IPS-15b (cell line): ENCODE data around the gene TLK2.
"Not testable (repeated sequence)": the region's sequence is repeated elsewhere in the genome, so short reads cannot be mapped to it uniquely, and the experiment has no call there.

ENCODE experiments used
- H3K27me3 ChIP-seq: one replicate; pipeline ENCODE4 v1.6.1; 2013; ENCODE audit warnings: low read length; ENCODE audit not compliant: control insufficient read depth, insufficient read depth
- H3K36me3 ChIP-seq: one replicate; pipeline ENCODE4 v1.6.1; 2013; ENCODE audit warnings: low read length; ENCODE audit not compliant: control insufficient read depth, insufficient read depth
- H3K4me1 ChIP-seq: one replicate; pipeline ENCODE4 v1.6.1; 2013; ENCODE audit warnings: mild to moderate bottlenecking, low read length; ENCODE audit not compliant: control insufficient read depth, insufficient read depth
- H3K4me3 ChIP-seq: one replicate; pipeline ENCODE4 v1.5.1; 2013; ENCODE audit warnings: low read depth, low read length
- H3K9ac ChIP-seq: one replicate; pipeline ENCODE4 v1.6.1; 2013; ENCODE audit warnings: low read depth, mild to moderate bottlenecking, low read length
- H3K9me3 ChIP-seq: one replicate; pipeline ENCODE4 v1.6.1; 2013; ENCODE audit warnings: mild to moderate bottlenecking, low read length; ENCODE audit not compliant: control insufficient read depth, insufficient read depth

TLK2 gene

GRCh38 chr17:62478424-62478879 lies at the start of gene TLK2:
Gene TLK2 (plus strand): TSS chr17:62478825. CDS start chr17:62481126, 2,301 bp downstream.
- Histone ChIP-seq H3K9ac (peak within 1 kb of the TSS; percentile 79), H3K36me3 (no peaks in the 10 kb centered on the region), H3K9me3 (no peaks in the 10 kb centered on the region), H3K4me1 (no peaks in the 10 kb centered on the region), H3K27me3 (no peaks in the 10 kb centered on the region), H3K4me3 (peak within 1 kb of the TSS; percentile 67)

GRCh38 chr17:62435251-62435650 lies 43.4 kb upstream of the TLK2 start:
- not testable (repeated sequence) for H3K9me3 ChIP-seq, H3K36me3 ChIP-seq, H3K4me1 ChIP-seq, H3K27me3 ChIP-seq, H3K9ac ChIP-seq, H3K4me3 ChIP-seq

GRCh38 chr17:62441181-62441580 lies 37.4 kb upstream of the TLK2 start:
- not testable (repeated sequence) for H3K9me3 ChIP-seq, H3K4me1 ChIP-seq, H3K9ac ChIP-seq, H3K27me3 ChIP-seq, H3K4me3 ChIP-seq
- H3K36me3 ChIP-seq, result peaks cover 17% of the 10 kb centered on the region

GRCh38 chr17:62444063-62444462 lies 34.6 kb upstream of the TLK2 start:
- H3K4me1 ChIP-seq, result no peaks in the 10 kb centered on the region
- no peak overlapping the region for H3K9ac ChIP-seq
- no peaks in the 10 kb centered on the region for H3K27me3 ChIP-seq
- H3K36me3 ChIP-seq, result peaks cover 20% of the 10 kb centered on the region
- no peaks in the 10 kb centered on the region for H3K9me3 ChIP-seq
- H3K4me3 ChIP-seq, result no peak overlapping the region

GRCh38 chr17:62445791-62446190 lies 32.8 kb upstream of the TLK2 start:
- H3K9ac ChIP-seq, H3K4me3 ChIP-seq, H3K27me3 ChIP-seq, H3K4me1 ChIP-seq, H3K9me3 ChIP-seq: not testable (repeated sequence)
- peaks cover 17% of the 10 kb centered on the region for H3K36me3 ChIP-seq

- not testable (repeated sequence) for H3K36me3 ChIP-seq, H3K4me1 ChIP-seq, H3K9ac ChIP-seq, H3K27me3 ChIP-seq, H3K9me3 ChIP-seq, H3K4me3 ChIP-seq
Measured at GRCh38 chr17:62452195-62452594, 26.4 kb upstream of the TLK2 start.

GRCh38 chr17:62453041-62453440 lies 25.6 kb upstream of the TLK2 start:
- not testable (repeated sequence) for H3K36me3 ChIP-seq, H3K27me3 ChIP-seq, H3K4me3 ChIP-seq, H3K4me1 ChIP-seq, H3K9ac ChIP-seq, H3K9me3 ChIP-seq

- not testable (repeated sequence) for H3K4me1 ChIP-seq, H3K4me3 ChIP-seq, H3K9me3 ChIP-seq, H3K36me3 ChIP-seq, H3K9ac ChIP-seq, H3K27me3 ChIP-seq
Measured at GRCh38 chr17:62453656-62454055, 25.0 kb upstream of the TLK2 start.

- not testable (repeated sequence) for H3K9ac ChIP-seq, H3K36me3 ChIP-seq, H3K4me3 ChIP-seq
Measured at GRCh38 chr17:62454111-62454510, 24.5 kb upstream of the TLK2 start.

GRCh38 chr17:62456016-62456415 lies 22.6 kb upstream of the TLK2 start:
- Histone ChIP-seq H3K36me3 (no peaks in the 10 kb centered on the region), H3K4me1 (no peaks in the 10 kb centered on the region), H3K4me3 (no peak overlapping the region), H3K27me3 (no peaks in the 10 kb centered on the region), H3K9ac (no peak overlapping the region), H3K9me3 (no peaks in the 10 kb centered on the region)

More at GRCh38 chr17:62454111-62454510, 24.5 kb upstream of the TLK2 start:
- H3K4me1 ChIP-seq, H3K27me3 ChIP-seq, H3K9me3 ChIP-seq: not testable (repeated sequence)

GRCh38 chr17:62458483-62458882 lies 20.1 kb upstream of the TLK2 start:
- H3K36me3 ChIP-seq, H3K27me3 ChIP-seq, H3K4me3 ChIP-seq, H3K4me1 ChIP-seq, H3K9me3 ChIP-seq, H3K9ac ChIP-seq: not testable (repeated sequence)

GRCh38 chr17:62464422-62464821 lies 14.2 kb upstream of the TLK2 start:
- H3K4me1 ChIP-seq, result not testable (repeated sequence)

GRCh38 chr17:62465271-62465670 lies 13.4 kb upstream of the TLK2 start:
- H3K9me3 ChIP-seq, H3K27me3 ChIP-seq, H3K9ac ChIP-seq, H3K4me1 ChIP-seq, H3K4me3 ChIP-seq, H3K36me3 ChIP-seq: not testable (repeated sequence)

More at GRCh38 chr17:62464422-62464821, 14.2 kb upstream of the TLK2 start:
- H3K4me3 ChIP-seq, H3K9ac ChIP-seq, H3K27me3 ChIP-seq, H3K9me3 ChIP-seq, H3K36me3 ChIP-seq: not testable (repeated sequence)
